Lower leg skin (tissue), 3 donors: Measurements from ENCODE around the gene PMF1.

Experiments used
- CTCF ChIP-seq, 3 donors: fragments of 450-650 bp; IDR thresholded peaks; one replicate each; pipeline ENCODE4 v1.5.1; 2016; ENCODE audit warnings: antibody characterized with exemption in 3 of 3, mild to moderate bottlenecking in 3 of 3, moderate library complexity in 2 of 3
- POLR2A ChIP-seq, 2 donors: fragments of 450-650 bp; IDR thresholded peaks; one replicate each; pipeline ENCODE4 v1.6.1; 2016 to 2017; ENCODE audit warnings: antibody characterized with exemption in 2 of 2, mild to moderate bottlenecking in 1 of 2, moderate library complexity in 1 of 2

GRCh38 chr1:156203331-156203730 lies 9.5 kb upstream of the PMF1 start:
- TF ChIP-seq CTCF (IDR thresholded peaks at IDR 0.05) (no peak), POLR2A (IDR thresholded peaks at IDR 0.05) (no peak)
